HG02852 (cell line): ENCODE data around the gene PLCL1.
A peak's percentile ranks its signal among the peaks of the same experiment; 100 is the strongest.

ENCODE experiments used
- ATAC-seq: cut with Tn5 transposase; IDR thresholded peaks from one replicate; pipeline ENCODE4 v1.9.1; 2021; ENCODE audit warnings: mild to moderate bottlenecking, moderate library complexity; ENCODE audit not compliant: unreplicated experiment

Gene PLCL1

GRCh38 chr2:197949224-197949623 is 144.8 kb downstream of the PLCL1 start:
- no peak for ATAC-seq

DNA sequence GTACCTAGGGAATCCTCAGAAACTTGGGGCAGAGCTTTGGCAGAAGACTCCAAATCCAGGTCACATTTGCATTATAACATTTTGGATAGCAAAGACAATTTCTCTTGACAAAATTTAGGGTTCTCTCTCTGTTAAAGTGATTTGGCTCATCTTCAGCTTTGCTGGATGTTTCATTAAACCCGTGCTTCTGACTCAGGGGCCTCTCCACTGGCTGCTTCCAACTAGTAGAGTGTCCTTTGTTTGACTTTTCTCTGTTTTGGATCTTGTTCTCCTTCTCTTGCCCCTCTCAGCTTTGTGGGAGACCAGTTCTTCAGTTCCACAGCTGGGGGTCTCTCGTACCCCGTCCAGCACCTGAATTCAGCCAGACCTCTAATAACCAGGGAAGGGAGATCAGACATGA is 145.6 kb downstream of the PLCL1 start:
- ATAC-seq: no peak

GRCh38 chr2:197950724-197951123 is 146.3 kb downstream of the PLCL1 start:
- ATAC-seq: no peak

DNA sequence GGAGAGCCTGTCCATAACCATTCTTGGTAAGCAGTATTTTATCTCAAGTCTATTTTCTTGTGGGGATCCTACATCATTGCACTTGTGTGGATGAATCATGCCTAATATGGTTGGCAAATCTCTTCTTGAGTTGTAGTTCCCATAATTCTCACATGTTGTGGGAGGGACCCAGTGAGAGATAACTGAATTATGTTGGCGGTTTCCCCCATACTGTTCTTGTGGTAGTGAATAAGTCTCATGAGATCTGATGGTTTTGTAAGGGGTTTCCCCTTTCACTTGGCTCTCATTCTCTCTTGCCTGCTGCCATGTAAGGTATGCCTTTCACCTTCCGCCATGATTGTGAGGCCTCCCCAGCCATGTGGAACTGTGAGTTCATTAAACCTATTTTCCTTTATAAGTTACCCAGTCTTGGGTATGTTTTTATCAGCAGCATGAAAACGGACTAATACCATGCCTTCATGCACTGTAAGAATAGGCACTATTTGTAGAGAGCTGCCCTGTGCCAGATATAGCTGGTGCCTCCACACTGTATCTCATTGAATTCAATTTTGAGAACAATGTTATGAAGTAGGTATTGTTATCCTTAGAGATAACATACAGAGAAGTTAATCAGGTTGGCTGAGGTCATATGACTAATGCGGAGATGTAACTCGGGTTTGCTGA is 148.3 kb downstream of the PLCL1 start:
- no peak for ATAC-seq

DNA sequence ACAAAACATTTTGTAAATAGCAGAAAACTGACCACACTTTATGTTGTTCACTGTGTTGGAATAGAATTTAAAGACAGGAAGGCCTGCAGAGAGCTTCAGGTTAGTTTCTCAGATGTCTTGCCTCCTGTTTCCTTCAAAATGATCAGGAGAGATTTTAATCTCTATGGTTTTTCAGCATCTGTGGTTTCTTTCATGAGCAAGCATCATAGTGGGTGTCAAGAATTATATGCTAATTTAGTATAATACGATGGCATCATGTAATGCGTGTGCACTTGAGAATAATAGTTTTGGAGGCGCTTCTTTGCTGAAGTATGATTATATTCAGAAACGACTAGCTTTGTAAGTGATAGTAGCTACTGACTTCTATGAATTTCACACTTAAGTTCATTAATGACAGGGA is 149.9 kb downstream of the PLCL1 start:
- ATAC-seq: no peak

- no peak for ATAC-seq
Measured at GRCh38 chr2:197958592-197959150, 154.3 kb downstream of the PLCL1 start.

GRCh38 chr2:197959383-197959782 is 155.0 kb downstream of the PLCL1 start:
- no peak for ATAC-seq

DNA sequence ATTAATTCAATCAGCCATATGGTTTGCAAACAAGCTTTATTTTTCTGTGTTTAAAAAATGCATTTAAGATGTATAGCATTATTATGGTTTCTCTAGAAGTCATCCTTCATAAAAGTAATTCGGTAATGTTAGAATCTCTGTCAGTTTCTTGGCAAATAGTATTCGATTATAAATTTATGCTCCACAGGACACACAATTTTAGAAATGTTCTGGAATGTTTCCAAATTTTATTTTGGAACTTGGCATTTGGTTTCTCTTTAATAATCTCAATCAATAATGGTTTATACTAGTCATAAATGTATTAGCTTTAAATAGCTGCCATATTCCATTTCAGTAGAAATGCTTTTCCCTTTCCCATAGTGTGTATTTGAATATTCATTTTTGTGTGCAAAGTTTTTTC is 156.4 kb downstream of the PLCL1 start:
- ATAC-seq: no peak

DNA sequence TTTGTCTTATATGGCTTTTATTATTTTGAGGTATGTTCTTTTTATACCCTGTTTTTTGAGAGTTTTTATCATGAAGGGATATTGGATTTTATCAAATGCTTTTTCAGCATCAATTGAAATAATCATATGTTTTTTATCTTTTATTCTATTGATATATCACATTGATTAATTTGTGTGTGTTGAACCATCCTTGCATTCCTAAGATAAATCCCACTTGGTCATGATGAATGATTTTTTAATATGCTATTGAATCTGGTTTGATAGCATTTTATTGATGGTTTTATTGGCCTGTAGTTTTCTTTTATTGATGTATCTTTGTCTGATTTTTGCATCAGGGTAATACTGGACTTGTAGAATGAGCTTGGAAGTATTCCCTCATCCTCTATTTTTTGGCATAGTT is 160.3 kb downstream of the PLCL1 start:
- no peak for ATAC-seq

GRCh38 chr2:197965756-197966155 is 161.4 kb downstream of the PLCL1 start:
- no peak for ATAC-seq

- no peak for ATAC-seq
Measured at GRCh38 chr2:197969391-197969893, 165.0 kb downstream of the PLCL1 start.

- ATAC-seq: no peak
Measured at GRCh38 chr2:197972061-197972460, 167.7 kb downstream of the PLCL1 start.

DNA sequence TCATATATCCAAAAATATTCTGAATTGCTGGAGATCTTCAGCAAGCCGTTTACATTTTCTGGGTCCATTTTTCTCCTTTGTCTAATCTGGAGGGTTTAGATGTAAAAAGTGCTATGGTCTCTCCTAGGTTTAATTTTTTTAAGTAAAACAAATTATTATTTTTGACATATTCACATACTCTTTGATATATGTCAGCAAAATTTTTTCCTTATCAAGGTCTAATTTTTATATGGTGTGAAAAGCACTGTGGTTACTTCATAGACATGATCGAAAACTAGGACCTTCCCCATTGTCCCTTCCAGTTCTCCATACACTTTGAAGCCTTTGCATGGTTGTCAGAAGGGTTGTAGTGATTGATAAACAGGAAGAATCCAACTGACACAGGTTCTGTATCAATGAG is 168.2 kb downstream of the PLCL1 start:
- no peak for ATAC-seq

- no peak for ATAC-seq
Measured at GRCh38 chr2:197973772-197974171, 169.4 kb downstream of the PLCL1 start.

- ATAC-seq: no peak
Measured at GRCh38 chr2:197975931-197976519, 171.6 kb downstream of the PLCL1 start.

- no peak for ATAC-seq
Measured at GRCh38 chr2:197978971-197979370, 174.6 kb downstream of the PLCL1 start.

DNA sequence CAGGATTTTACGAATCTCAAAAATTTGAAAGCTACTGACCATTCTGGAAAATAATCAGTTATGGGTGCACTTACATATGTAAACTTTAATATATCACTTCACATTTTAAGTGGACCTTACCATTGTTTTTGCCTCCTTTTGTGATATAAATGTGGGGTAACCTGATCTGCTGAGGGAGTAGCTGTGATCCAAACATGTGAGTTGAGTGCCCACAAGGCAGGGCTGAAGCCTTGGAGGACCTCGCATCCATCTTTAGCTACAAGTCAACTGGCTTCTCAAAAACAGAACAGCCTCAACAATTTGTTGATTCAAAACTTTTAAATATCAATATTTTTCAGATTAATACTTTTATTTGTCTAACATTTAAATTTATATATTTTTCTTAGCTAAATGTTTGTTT is 178.2 kb downstream of the PLCL1 start:
- no peak for ATAC-seq

DNA sequence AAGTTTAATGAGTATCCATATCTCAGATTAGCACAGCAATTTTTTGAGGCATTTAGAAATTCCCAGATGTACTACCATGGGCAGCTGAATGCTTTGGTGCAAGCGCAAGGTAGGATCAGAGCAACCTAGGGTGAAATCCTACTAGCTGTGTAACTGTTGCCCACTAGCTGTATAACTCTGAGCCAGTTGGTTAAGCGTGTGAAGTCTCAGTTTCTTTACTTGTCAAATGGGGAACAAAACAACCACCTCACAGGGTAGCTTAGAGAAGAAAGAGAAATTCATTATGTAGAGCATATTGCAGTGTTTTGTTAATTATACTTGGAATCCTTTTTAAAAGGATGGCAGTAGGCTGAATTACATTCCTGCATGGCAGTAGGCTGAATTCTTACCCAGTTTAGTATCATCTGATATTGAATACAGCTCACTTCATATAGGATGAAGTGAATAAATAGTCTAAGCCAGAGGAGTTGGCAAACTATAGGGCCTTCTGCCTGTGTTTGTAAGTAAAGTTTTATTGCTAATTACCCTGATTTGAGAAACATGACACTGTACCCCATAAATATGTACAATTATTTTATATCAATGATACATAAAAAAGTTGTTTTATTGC is 180.7 kb downstream of the PLCL1 start:
- peak; percentile 45 for ATAC-seq

DNA sequence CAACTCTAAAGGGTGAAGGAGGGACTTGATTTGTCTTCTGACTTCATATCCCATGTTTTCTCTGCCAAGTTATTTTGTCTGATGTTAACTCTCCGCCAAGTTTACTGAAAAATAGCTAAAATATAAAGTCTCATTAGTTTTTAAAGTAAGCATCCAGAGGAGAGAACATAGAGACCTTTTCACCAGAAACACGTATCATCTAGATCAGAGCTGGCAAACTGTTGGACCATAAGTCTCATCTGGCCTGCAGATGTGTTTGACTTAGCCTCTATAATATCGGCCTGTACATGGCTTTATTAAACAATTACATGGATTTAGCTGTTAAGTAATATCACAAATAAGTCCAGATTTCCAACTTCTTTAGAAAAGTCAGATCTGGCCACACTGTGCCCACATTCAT is 182.6 kb downstream of the PLCL1 start:
- ATAC-seq: no peak

GRCh38 chr2:197990356-197990755 is 186.0 kb downstream of the PLCL1 start:
- ATAC-seq: no peak

DNA sequence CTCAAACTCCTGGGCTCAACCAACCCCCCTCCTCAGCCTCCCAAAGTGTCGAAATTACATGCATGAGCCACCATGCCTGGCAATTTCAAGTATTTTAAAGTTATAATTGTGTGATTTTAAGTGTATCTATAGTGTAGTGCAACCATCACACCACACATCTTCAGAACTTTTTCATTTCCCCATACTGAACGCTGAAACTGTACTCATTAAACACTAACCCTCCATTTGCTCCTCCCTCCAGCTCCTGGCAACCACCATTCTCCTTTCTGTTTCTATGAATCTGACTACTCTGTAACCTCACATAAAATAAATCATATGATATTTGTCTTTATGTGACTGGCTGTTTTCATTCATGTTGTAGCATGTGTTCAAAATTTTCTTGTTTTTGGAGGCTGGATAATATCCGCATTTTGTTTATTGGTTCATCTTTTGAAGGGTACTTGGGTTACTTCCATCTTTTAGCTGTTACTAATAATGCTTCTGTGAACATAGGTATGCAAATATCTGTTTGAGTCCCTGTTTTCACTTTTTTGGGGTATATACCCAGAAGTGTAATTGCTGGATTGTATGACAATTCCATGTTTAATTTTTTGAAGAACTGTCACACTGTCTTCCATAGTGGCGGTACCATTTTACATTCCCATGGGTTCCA is 188.2 kb downstream of the PLCL1 start:
- ATAC-seq: peak; percentile 90

DNA sequence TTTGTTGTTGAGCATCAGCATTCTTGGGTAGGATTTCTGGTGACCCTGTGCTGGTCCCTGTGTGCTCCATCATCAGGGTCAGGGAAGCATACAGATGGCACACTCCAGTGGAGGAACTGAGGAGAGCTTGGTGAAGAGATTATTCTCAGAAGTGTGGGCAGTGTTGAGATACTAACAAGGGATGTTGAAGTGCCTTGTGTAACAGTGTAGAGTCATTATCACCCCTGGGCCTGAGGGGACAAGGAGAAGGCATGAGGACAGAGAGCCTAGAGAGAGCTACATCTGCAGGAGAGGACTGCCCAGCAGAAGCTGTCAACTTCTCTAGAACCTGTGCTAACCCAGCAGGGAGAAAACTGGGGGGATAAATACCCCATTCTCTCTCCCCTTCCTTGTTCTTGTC is 189.0 kb downstream of the PLCL1 start:
- ATAC-seq: no peak
